Upper lobe of left lung (tissue), 4 donors: ENCODE measurements around the gene CEACAM1.

Source experiments
- POLR2AphosphoS5 ChIP-seq, 2 donors: sonication (generic); formaldehyde crosslinking; IDR thresholded peaks; one replicate each; pipeline ENCODE4 v1.5.1; 2017; ENCODE audit warnings: antibody characterized with exemption in 2 of 2
- TF ChIP-seq, protein P1 (sequence below), 6 experiments: fragments of 450-650 bp in 4 of 6; fragments of 200-600 bp in 2 of 6; sonication (generic) in 2 of 6; IDR thresholded peaks; one replicate each; pipeline ENCODE4 v1.5.1; 2016 to 2019; ENCODE audit warnings: antibody characterized with exemption in 6 of 6

DNA sequence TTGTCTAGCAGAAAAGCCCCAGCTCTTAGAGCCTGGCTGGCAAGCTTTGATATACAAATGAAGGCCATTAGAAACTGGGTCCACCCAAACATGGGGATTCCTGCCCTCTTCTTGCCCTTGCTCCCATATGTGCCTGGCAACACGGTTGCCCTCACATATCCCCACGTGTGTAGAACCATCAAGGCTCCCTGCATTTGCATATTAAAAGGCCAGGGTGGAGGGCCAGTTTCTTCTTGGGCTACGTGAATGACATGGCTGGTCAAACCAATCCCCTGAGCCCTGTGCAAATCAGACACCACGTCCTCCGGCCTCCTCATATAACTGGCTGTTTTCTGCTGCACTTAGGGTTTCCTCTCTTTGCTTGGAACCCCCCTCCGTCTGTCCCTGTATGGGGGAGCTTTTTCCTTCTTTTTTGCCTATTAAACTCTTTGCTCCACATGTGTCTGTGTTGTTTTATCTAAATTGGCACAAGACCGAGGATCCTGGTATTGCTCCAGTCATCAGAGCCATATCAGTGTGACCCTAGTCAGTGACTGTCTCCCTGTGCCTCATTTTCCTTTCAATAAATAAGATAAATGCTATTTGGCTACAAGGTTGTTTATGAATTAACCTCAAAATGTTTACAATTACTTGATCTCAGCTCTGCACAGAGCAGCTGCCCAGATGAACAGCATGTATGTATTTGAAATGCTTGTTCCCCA lies 30.3 kb upstream of the CEACAM1 start:
- TF ChIP-seq, protein P1, sequence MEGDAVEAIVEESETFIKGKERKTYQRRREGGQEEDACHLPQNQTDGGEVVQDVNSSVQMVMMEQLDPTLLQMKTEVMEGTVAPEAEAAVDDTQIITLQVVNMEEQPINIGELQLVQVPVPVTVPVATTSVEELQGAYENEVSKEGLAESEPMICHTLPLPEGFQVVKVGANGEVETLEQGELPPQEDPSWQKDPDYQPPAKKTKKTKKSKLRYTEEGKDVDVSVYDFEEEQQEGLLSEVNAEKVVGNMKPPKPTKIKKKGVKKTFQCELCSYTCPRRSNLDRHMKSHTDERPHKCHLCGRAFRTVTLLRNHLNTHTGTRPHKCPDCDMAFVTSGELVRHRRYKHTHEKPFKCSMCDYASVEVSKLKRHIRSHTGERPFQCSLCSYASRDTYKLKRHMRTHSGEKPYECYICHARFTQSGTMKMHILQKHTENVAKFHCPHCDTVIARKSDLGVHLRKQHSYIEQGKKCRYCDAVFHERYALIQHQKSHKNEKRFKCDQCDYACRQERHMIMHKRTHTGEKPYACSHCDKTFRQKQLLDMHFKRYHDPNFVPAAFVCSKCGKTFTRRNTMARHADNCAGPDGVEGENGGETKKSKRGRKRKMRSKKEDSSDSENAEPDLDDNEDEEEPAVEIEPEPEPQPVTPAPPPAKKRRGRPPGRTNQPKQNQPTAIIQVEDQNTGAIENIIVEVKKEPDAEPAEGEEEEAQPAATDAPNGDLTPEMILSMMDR (IDR thresholded peaks at IDR 0.05) = no peak
- TF ChIP-seq POLR2AphosphoS5 (IDR thresholded peaks at IDR 0.05) = no peak
